ENCODE measurements around the gene USHBP1.
"Not testable (repeated sequence)": the region's sequence is repeated elsewhere in the genome, so short reads cannot be mapped to it uniquely, and the experiment has no call there.

The USHBP1 gene

DNA sequence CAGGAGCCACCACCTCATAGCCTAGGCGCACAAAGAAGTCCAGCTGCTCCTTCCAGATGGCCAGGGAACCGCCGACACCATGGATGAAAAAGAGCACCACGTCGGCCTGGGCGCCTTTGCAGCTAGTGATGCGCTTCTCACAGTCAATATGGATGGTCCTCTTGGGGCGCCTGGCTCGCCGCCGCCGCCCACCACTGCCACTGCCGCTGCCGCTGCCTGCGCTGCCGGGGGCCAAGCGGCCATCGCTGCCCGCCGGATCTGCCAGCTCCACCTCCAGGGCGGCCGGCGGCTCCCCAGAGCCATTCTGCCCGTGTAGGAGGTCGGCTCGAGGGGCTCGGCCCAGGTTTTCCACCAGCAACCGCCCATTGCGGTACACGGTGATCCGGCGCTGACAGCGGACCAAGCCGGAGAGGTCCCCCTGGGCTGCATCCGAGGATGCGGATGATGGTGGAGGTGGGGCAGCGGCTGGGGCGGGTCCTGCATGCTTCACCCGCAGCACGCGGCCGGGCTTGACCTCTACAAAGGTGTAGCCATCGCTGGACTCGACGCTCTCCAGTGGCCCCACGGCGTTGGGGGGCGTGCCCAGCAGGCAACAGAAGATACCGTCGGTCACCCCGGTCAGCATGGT lies 36.6 kb upstream of the USHBP1 start:
- Histone ChIP-seq H3K27ac (no peak overlapping the region), H3K4me1 (peaks cover 28 to 62% (median 42%) of the 10 kb centered on the region in 10 experiments), H3K27me3 (no peaks in the 10 kb centered on the region), H3K4me2 (peak overlapping the region in 3 of 11 experiments; percentile 13 to 98 (median 37); a peak in 4 of 22 replicates), H3K9me3 (replicated peaks in 1 of 11) (peaks cover 6 to 19% (median 14%) of the 10 kb centered on the region in 11 experiments; a peak in 21 of 22 replicates), H3K36me3 (peaks cover 33 to 55% (median 46%) of the 10 kb centered on the region in 11 experiments), H3K9ac (peak overlapping the region in 2 of 11 experiments; percentile 36 to 86; a peak in 3 of 22 replicates), H3K4me3 (no peak overlapping the region), H4K20me1 (peaks cover 0 to 23% (median 4%) of the 10 kb centered on the region in 11 experiments; a peak in 9 of 22 replicates)
- no peak for TF ChIP-seq Cebpa-rat (IDR thresholded peaks at IDR 0.05)

DNA sequence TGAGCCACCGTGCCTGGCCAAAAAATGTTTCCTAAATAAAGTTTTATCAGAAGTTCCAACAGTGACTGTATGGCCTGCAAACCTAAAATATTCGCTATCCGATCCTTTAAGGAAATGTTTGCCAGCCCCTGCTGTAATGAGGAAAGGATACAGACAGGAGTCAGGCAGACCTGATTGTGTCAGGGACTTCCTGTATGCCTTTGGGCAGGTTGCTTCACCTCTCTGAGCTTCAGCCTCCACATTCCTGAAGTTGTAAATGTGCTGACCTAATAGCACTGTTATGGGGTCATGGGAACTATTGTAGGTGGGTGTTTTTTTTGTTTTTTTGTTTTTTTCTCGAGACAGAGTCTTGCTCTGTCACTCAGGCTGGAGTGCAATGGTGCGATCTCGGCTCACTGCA lies 32.4 kb upstream of the USHBP1 start:
- H3K9me3 ChIP-seq (replicated peaks in 1 of 11), result peaks cover 6 to 24% (median 14%) of the 10 kb centered on the region in 11 experiments; a peak in 21 of 22 replicates
- H3K4me1 ChIP-seq, result peaks cover 9 to 62% (median 45%) of the 10 kb centered on the region in 10 experiments
- no peak overlapping the region for H3K9ac ChIP-seq
- H3K27ac ChIP-seq, result no peak overlapping the region
- H3K4me3 ChIP-seq, result no peak overlapping the region
- no peak for TF ChIP-seq Cebpa-rat (IDR thresholded peaks at IDR 0.05)
- peak overlapping the region in 1 of 11 experiments; percentile 7; a peak in 1 of 22 replicates for H3K4me2 ChIP-seq
- H3K27me3 ChIP-seq, result no peaks in the 10 kb centered on the region
- peaks cover 47 to 77% (median 64%) of the 10 kb centered on the region in 11 experiments for H3K36me3 ChIP-seq
- H4K20me1 ChIP-seq, result peaks cover 0 to 26% (median 7%) of the 10 kb centered on the region in 11 experiments; a peak in 12 of 22 replicates

DNA sequence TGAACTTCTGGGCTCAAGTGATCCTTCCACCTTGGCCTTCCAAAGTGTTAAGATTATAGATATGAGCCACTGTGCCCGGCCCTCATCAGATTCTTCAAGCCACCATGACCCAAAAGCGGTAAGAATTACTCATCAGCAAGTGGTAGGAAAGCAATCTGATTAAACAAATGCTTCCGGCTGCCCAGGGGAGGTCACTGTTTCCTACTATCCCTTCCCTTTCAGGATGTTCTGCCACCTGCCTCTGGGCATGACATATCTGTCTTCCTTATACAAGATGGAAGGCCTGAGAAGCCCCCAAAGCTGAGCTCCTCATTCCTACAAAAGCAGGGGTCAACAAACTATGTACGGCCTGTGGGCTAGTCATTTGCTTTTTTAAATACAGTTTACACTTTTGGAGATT lies 31.7 kb upstream of the USHBP1 start:
- H4K20me1 ChIP-seq, result peaks cover 0 to 23% (median 5%) of the 10 kb centered on the region in 11 experiments; a peak in 12 of 22 replicates
- peak overlapping the region in 4 of 11 experiments; percentile 7 to 41 (median 16); a peak in 3 of 22 replicates for H3K9ac ChIP-seq
- peaks cover 43 to 72% (median 59%) of the 10 kb centered on the region in 11 experiments for H3K36me3 ChIP-seq
- no peak overlapping the region for H3K4me3 ChIP-seq
- H3K27me3 ChIP-seq, result no peaks in the 10 kb centered on the region
- peaks cover 6 to 24% (median 14%) of the 10 kb centered on the region in 11 experiments; a peak in 21 of 22 replicates for H3K9me3 ChIP-seq (replicated peaks in 1 of 11)
- no peak for TF ChIP-seq Cebpa-rat (IDR thresholded peaks at IDR 0.05)
- H3K4me2 ChIP-seq, result peak overlapping the region in 4 of 11 experiments; percentile 4 to 41 (median 24); a peak in 6 of 22 replicates
- H3K4me1 ChIP-seq, result peaks cover 7 to 60% (median 42%) of the 10 kb centered on the region in 10 experiments
- peak overlapping the region in 5 of 11 experiments; percentile 11 to 52 (median 27); a peak in 8 of 22 replicates for H3K27ac ChIP-seq

DNA sequence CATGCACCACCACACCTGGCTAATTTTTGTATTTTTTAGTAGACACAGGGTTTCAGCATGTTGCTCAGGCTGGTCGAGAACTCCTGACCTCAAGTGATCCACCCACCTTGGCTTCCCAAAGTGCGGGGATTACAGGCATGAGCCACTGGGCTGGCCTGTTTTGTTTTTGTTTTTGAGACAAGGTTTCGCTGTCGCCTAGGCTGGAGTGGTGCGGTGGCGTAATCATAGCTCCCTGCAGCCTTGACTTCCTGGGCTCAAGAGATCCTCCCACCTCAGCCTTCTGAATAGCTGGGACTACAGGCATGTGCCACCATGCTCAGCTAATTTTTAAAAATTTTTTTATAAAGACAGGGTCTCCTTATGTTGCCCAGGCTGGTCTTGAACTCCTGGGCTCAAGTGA lies 31.0 kb upstream of the USHBP1 start:
- Histone ChIP-seq H3K9ac (peak overlapping the region in 4 of 11 experiments; percentile 7 to 45 (median 24); a peak in 3 of 22 replicates), H4K20me1 (peaks cover 0 to 17% (median under 1%) of the 10 kb centered on the region in 11 experiments; a peak in 8 of 22 replicates), H3K4me2 (peak overlapping the region in 6 of 11 experiments; percentile 4 to 45 (median 32); a peak in 8 of 22 replicates), H3K9me3 (replicated peaks in 1 of 11) (peaks cover 6 to 24% (median 14%) of the 10 kb centered on the region in 11 experiments; a peak in 21 of 22 replicates), H3K36me3 (peaks cover 36 to 64% (median 52%) of the 10 kb centered on the region in 11 experiments), H3K27ac (peak overlapping the region in 6 of 11 experiments; percentile 11 to 52 (median 27); a peak in 8 of 22 replicates), H3K4me1 (peaks cover 7 to 52% (median 39%) of the 10 kb centered on the region in 10 experiments)
- not testable (repeated sequence) for H3K27me3 ChIP-seq, H3K4me3 ChIP-seq

DNA sequence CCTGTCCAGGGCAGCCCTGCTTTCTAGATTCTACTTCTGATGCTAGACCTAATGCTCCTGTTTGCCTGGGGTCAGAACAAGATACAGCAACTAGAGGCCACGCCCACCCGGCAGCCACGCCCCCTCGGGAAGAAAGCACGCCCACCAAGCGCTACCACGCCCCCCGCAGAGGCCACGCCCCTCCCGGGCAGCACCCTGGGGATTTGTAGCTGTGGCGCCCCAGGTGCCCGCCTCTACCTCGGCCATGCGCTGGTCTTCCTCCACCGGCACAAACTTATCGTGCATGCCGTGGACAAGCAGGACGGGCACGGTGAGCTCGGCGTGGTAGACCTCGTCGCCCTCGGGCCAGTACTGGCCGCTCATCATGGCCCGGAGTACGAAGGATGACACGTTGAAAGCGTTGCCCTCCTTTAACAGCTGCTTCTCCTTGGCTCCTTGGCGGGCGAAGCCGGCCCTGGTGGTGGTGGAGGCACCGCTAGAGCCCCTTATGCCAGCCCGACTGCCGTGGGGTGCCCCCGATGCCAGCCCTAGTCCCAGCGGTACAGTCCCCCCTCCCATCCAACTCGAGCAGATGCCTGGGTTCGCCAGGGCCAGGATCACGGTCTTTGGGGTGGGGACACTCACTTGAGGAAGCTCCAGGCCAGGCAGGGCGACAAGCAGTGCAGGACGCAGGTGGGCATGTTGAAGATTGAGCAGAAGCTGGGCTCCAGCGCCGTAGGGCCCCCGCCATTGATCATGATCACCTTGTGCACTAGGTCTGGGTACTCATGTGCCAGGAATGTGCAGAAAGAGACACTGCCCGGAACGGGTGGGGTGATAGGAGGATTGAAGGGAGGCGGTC lies 29.7 kb upstream of the USHBP1 start:
- Histone ChIP-seq H3K9ac (peak overlapping the region in 4 of 11 experiments; percentile 41 to 55 (median 48); a peak in 5 of 22 replicates), H3K27ac (peak overlapping the region in 3 of 11 experiments; percentile 21 to 31 (median 26); a peak in 1 of 22 replicates), H4K20me1 (peaks cover 0 to 17% (median 0%) of the 10 kb centered on the region in 11 experiments; a peak in 8 of 22 replicates), H3K4me3 (peak overlapping the region in 4 of 10 experiments; percentile 34 to 52 (median 39); a peak in 4 of 20 replicates), H3K9me3 (replicated peaks in 1 of 11) (peaks cover 6 to 24% (median 14%) of the 10 kb centered on the region in 11 experiments; a peak in 21 of 22 replicates), H3K27me3 (no peaks in the 10 kb centered on the region), H3K4me2 (peak overlapping the region in 9 of 11 experiments; percentile 54 to 90 (median 70); a peak in 19 of 22 replicates), H3K4me1 (peaks cover 12 to 55% (median 34%) of the 10 kb centered on the region in 10 experiments), H3K36me3 (peaks cover 30 to 53% (median 46%) of the 10 kb centered on the region in 11 experiments)
- no peak for TF ChIP-seq Cebpa-rat (IDR thresholded peaks at IDR 0.05)

DNA sequence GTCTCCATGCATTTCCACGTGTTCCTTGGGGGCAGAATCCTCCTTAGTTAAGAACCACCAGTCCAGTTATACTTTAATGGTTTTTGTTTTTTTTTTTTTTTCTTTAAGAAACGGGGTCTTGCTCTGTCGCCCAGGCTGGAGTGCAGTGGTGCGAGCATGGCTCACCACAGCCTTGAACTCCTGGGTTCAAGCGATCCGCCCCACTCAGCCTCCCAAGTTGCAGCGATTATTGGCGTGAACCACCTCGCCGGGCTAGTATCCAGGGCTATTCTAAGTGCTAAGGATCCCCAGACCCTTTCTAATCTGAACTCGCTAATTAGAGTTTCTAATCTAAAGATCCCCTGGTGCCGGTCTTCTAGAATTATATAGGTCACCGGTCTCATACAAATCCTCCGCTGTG lies 29.1 kb upstream of the USHBP1 start:
- Histone ChIP-seq H3K27me3 (no peaks in the 10 kb centered on the region), H3K4me3 (peak overlapping the region in 4 of 10 experiments; percentile 34 to 52 (median 39); a peak in 6 of 20 replicates), H3K9me3 (replicated peaks in 1 of 11) (peaks cover 6 to 19% (median 12%) of the 10 kb centered on the region in 11 experiments; a peak in 21 of 22 replicates), H4K20me1 (peaks cover 0 to 17% (median 0%) of the 10 kb centered on the region in 11 experiments; a peak in 7 of 22 replicates), H3K36me3 (peaks cover 25 to 47% (median 39%) of the 10 kb centered on the region in 11 experiments), H3K4me2 (peak overlapping the region in 10 of 11 experiments; percentile 39 to 90 (median 69); a peak in 19 of 22 replicates), H3K9ac (peak overlapping the region in 7 of 11 experiments; percentile 18 to 61 (median 46); a peak in 9 of 22 replicates), H3K4me1 (peaks cover 12 to 55% (median 35%) of the 10 kb centered on the region in 10 experiments), H3K27ac (peak overlapping the region in 5 of 11 experiments; percentile 21 to 31 (median 26); a peak in 5 of 22 replicates)
- no peak for TF ChIP-seq Cebpa-rat (IDR thresholded peaks at IDR 0.05)

DNA sequence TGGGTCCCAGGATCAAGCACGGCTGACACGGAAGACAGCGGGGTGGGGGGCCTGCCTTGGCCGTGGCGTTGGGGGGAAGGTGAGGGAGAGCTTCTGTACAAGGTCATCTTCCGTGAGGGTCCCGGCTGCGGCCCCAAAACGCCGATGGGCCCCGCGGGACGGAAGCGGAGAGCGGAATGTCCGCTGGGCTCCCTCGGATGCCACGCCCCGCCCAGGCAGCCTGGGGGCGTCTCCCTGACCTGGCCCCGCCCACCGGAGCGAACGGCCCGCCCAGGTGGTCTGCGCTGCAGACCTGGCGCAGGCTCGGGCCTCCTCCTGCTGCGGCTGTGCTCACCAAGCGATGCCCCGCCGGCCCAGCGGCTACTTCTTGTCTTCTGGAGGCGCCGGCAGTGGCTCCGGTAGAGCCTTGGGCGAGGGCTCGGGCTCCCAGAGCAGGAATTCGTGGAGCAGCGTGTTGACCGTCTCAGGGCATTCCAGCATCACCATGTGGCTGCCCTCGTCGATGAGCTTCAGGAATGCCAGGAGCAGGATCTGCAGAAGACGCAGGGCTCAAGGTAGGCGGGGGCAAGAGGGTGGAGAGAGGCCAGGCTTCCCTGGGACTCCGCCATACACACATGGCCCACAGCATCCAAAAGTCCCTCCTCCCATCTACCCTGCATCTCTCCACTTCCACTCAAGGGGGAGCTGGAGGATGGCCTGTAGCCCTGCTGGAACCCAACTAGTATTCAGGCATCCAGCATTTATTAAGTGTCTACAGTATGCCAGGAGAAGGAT lies 27.9 kb upstream of the USHBP1 start:
- Histone ChIP-seq H3K27ac (peak overlapping the region in 10 of 11 experiments; percentile 44 to 85 (median 80); a peak in 20 of 22 replicates), H3K4me1 (peaks cover 12 to 55% (median 37%) of the 10 kb centered on the region in 10 experiments), H3K4me3 (peak overlapping the region; percentile 57 to 81 (median 71)), H3K9ac (peak overlapping the region; percentile 66 to 85 (median 81); a peak in 21 of 22 replicates), H3K27me3 (no peaks in the 10 kb centered on the region), H3K36me3 (peaks cover 18 to 36% (median 28%) of the 10 kb centered on the region in 11 experiments), H4K20me1 (peaks cover 0 to 17% (median 0%) of the 10 kb centered on the region in 11 experiments; a peak in 7 of 22 replicates), H3K9me3 (replicated peaks in 1 of 11) (peaks cover 0 to 8% (median under 1%) of the 10 kb centered on the region in 11 experiments; a peak in 6 of 22 replicates), H3K4me2 (peak overlapping the region; percentile 83 to 96 (median 93))
- no peak for TF ChIP-seq Cebpa-rat (IDR thresholded peaks at IDR 0.05)

All from BLaER1 treated with 17β-estradiol and CSF1 and Interleukin-3, amounts not matched to agents 10 nM and 100 nM (cell line).